ENCODE data around the gene SLC49A4. TPM values are rescaled to one million over a fixed set of nuclear protein-coding genes. Genes with fewer than 3 reads are reported as not detected.

SLC49A4 gene
- total RNA-seq, 1 donor: 30.0 TPM

DNA sequence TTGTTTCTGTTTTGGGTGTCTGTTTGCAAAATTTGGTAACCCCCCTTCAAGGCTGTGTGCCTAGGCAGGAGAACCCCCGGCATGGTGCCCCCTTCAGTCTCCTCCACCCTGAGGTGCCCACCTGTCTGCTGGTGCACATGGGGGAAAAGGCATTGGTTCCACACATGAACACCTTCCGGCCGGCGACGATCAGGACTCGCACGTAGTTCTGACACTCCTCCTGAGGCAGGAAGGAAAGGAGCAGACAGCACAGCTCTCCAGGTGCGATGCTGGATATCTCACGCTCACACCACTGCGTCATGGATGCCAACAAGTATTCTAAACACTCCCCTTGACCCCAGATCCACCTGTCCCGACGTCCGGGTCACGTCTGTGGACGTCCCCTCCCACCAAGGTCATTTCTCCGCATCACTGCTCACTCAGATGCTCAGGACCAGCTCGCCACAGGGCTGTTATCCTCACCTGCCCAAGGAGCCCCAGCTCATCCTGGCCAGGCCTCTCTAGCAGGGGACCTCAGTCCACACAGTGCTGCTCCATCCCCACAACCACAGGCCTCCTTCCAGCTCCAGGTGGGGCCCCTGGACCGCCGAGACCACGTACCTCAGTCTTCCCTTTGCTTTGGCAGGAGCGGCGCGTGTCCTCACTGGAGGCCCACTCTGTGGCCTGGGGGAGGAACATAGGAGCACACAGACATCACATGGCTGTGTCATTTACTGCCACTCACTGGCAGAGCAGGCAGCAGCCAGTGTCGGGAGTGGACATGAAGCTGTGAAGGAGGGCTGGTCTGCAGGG lies 133.7 kb downstream of the SLC49A4 start:
- TF ChIP-seq, protein P1, sequence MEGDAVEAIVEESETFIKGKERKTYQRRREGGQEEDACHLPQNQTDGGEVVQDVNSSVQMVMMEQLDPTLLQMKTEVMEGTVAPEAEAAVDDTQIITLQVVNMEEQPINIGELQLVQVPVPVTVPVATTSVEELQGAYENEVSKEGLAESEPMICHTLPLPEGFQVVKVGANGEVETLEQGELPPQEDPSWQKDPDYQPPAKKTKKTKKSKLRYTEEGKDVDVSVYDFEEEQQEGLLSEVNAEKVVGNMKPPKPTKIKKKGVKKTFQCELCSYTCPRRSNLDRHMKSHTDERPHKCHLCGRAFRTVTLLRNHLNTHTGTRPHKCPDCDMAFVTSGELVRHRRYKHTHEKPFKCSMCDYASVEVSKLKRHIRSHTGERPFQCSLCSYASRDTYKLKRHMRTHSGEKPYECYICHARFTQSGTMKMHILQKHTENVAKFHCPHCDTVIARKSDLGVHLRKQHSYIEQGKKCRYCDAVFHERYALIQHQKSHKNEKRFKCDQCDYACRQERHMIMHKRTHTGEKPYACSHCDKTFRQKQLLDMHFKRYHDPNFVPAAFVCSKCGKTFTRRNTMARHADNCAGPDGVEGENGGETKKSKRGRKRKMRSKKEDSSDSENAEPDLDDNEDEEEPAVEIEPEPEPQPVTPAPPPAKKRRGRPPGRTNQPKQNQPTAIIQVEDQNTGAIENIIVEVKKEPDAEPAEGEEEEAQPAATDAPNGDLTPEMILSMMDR (IDR thresholded peaks at IDR 0.05; ENCODE audit: insufficient read depth, low read length): no peak
- DNase-seq (ENCODE audit: low read depth): no peak
- H3K4me3 ChIP-seq (ENCODE audit: low read depth, low read length): no peak overlapping the region

DNA sequence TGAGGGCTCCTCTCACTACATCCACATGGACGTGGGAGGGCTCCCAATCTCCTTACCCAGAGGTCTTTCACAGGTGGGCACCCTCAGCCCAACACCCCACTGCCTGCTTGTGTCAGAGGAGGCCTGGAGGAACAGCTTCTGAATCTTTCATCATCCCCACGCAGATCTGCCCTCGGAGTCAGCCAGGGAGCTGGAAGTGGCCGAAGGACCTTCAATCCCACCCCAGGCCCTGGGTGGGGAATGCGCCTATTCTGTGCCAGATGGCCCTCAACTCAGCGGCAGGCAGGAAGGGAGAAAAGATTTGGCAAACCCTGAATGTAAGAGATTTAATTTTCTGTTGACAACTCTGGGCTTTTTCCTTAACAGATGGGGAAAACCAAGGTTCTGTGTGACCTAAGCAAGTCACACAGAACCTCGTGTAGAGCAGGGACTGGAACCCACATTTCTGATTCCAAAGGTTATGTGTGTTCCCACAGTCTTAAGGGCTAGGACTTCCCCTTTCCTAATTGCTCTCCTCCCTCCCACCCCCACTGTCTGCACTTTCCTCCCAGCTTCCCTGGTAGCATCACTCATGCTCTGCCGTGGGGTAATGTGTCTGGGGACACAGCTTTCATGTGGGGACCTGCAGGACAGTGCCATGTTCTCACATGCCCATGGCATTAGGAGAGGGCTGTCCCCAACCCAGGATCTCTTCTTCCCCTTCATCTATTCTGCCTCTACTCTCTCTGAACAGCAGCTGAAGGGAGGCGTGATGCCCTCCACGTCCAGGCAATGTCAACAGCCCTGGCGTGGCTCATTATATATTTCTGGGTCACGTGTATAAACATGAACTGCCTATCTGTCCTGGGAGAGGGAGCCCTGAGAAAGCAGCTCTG lies 134.6 kb downstream of the SLC49A4 start:
- TF ChIP-seq, protein P1 (IDR thresholded peaks at IDR 0.05; ENCODE audit: insufficient read depth, low read length): no peak

DNA sequence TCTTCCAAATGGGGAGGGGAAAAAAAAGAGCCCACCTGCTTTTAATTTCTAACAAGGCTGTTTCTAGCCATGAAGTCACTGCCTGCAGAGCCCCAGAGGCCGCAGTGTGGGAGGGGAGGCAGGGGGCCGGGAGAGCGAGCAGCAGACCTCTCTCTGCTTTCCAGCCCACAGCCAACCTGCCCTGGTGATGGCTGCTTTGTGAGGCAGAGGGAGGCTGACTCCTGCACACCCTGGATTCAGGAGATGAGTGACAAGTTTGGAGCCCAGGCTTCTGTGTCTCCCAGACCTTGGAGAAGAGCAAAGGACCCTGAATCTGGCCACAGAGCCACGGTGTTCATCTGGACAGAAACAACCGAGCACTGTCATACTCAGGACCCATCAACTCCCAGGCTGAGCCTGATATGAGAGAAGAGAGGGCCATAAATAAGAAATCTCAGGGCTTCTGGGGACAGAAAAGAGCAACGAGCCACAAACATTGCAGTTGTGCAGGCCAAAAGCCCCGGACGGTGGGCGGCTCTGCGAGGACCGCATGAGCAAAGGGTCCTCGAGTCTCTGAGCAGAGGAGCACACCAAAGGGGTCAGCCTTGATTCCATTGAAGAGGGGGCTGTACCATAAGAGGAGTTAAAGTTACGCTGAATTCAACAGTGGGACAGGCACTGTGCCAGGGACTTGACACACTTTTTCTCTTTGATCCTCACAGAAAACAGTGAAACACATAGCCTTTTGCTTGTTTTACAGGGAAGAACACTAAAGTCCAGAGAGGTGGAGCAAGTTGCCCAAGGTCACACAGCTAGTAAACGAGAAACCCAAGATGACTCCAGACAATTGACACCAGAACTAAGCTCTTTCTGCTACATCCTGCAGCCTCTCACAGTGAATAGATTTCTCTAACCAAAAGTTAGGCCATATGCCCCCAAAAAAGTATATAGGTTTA lies 135.5 kb downstream of the SLC49A4 start:
- TF ChIP-seq, protein P1 (IDR thresholded peaks at IDR 0.05; ENCODE audit: insufficient read depth, low read length): no peak
- no peak overlapping the region for H3K4me3 ChIP-seq (ENCODE audit: low read depth, low read length)
- DNase-seq (ENCODE audit: low read depth): no peak

More for the DNA sequence above, 134.6 kb downstream of the SLC49A4 start:
- no peak for DNase-seq (ENCODE audit: low read depth)
- H3K4me3 ChIP-seq (ENCODE audit: low read depth, low read length): no peak overlapping the region

Other genes with a start within 250 kb of the SLC49A4 start
- gene PARP9, start 230.8 kb upstream of the SLC49A4 start, total RNA-seq (ENCODE audit: low replicate concordance): 31.7 and 32.6 TPM in 2 replicates
- gene DTX3L, start 230.7 kb upstream of the SLC49A4 start, total RNA-seq (ENCODE audit: low replicate concordance): 33.5 and 39.6 TPM in 2 replicates
- 0.72 and 0.82 TPM in 2 replicates for gene PARP15, start 217.4 kb upstream of the SLC49A4 start, total RNA-seq (ENCODE audit: low replicate concordance)
- 41.6 and 73.8 TPM in 2 replicates for gene PARP14, start 114.2 kb upstream of the SLC49A4 start, total RNA-seq (ENCODE audit: low replicate concordance)
- gene HSPBAP1, start 1.2 kb upstream of the SLC49A4 start, total RNA-seq (ENCODE audit: low replicate concordance): 6.6 and 9.6 TPM in 2 replicates
- 0.18 and 0.41 TPM in 2 replicates for gene SEMA5B, start 232.7 kb downstream of the SLC49A4 start, total RNA-seq (ENCODE audit: low replicate concordance)

Measured in fibroblast of the aortic adventitia (primary cell).